HG02763 (cell line): Measurements from ENCODE around the gene SERPINA5.

ENCODE experiments used
- ATAC-seq: cut with Tn5 transposase; IDR thresholded peaks from one replicate; pipeline ENCODE4 v1.9.1; 2021; ENCODE audit warnings: mild to moderate bottlenecking, moderate library complexity; ENCODE audit not compliant: unreplicated experiment

The SERPINA5 gene

DNA sequence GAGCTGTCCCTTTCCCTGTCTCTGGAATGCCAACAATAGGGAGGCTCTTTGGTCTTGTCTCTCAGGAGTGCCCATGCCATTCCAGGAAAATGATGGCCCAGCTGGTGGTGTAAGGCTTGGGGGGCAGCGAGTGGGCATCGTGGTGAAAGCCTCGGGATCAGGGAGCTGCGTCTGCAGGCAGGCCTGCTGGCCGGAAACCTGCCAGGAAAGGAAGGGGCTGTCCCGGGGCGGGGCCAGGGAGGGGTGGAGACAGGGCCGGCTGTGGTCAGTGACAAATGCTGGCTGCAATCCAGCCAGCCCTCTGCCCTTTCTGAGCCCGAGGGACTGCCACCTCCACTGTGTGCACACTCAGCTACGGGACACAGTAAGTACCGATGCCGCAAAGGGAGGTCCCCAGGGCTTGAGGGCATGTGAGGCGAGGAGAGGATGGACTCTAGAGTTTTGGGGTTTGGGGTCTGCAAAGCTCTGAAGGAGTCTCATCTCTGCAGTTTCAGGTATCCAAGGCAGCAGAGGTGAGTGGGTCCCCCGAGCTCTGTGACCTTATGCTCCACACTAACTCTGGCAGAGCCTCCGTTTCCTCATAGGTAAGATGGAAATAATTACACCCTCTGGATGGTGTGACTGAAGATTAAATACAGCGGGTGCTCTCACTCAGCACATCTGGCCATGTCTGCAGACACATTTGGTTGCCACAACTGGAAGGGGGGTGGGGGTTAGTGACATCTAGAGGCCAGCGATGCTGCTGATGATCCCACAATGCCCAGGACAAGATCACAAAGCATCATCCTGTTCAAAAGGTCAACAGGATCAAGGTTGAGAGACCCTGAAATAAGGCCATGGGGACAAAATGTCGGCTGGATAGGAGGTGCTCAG lies at the start of gene SERPINA5:
Gene SERPINA5 (plus strand): TSS at position 300 of the 873 bp plus-strand sequence. CDS start 5,937 bp downstream, outside the sequence.
- no peak for ATAC-seq

GRCh38 chr14:94532447-94532846 lies 48.8 kb upstream of the SERPINA5 start:
- ATAC-seq: no peak

- ATAC-seq: no peak
Measured at GRCh38 chr14:94535506-94535905, 45.7 kb upstream of the SERPINA5 start.

- ATAC-seq: no peak
Measured at GRCh38 chr14:94536836-94537235, 44.4 kb upstream of the SERPINA5 start.

DNA sequence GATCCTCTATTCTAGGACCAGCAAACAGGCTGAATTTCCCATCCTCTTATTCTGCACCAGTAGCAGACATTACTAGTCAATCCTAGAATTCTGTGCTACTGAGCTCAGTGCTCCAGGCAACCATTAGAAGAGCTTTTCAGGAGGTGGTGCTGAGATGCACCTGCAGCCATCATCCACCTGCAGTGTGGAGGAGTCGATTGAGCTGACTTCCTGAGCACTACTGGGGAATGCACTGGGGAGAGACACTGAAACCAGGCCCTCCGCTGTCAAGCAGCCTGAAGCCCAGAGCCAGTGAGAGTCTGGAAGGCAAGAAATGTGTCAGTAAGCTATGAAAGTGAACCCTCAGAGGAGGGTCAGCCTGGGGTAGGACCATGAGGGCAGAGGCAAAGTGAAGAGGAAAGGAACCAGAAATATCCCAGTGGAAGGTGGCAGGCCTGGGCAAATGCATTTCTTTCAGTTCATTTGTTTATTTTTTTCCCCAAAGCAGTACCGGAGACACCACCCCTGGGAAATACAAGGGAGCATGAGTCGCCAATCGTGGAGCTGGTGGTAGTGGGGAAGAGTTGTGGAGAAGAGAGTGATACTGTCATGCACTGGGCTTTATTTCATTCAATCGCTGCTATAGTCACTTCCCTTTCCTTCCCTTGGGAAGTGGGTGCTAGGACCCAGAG lies 43.0 kb upstream of the SERPINA5 start:
- ATAC-seq: no peak

DNA sequence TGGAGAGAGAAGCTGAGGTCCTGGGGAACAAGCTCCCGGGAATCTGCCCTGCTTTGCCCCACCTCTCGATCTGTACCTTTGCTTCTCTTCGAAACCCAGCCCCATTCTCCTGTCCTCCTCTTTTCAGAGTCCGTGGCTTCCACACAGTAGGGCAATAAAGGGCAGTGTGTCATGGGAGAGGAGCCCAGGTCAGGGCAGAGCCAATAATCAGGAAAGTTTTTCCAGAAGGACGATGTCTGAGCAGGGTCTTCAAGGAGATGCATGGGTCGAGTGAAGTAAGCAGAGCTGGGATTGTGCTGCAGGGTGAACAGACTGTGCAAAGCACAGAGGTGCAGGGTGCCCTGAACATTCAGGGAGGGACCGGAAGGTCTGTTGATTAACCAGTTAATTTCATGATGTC lies 42.0 kb upstream of the SERPINA5 start:
- ATAC-seq: no peak

- ATAC-seq: no peak
Measured at GRCh38 chr14:94540031-94540794, 41.0 kb upstream of the SERPINA5 start.

DNA sequence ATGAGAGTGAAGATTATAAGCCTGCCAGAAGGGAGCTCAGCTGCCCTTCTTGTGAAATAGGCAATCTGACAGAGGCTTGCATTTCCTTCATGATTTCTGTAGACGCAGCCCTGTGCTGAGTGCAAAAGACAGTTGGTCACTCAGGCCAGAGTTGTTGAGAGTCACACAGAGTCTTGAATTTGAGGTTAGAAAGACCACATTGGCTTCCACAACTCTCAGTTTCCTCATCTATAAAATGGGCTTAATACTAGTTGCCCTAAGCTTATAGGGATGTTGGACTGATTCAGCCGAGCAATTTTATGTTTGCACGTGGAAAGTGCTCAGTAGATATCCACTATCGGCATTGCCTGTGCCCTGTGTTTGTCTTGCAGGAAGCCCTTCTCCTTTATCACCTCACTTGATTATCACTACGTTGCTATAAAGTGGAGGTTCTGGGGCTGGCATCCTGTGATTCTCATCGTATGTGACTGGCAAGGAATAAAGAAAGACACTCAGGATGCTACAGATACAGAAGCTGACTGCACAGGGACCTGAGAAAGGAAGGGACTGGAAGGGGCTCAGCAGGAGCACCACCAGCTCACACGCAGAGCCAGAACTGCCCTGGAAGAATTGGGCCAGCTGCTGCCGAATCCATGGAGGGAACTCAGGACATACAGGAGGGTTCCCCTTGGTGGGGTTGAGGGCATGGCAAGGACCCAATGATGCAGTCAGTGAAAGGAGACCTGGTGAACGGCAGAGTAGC lies 39.8 kb upstream of the SERPINA5 start:
- no peak for ATAC-seq

- ATAC-seq: no peak
Measured at GRCh38 chr14:94542111-94542810, 39.0 kb upstream of the SERPINA5 start.

DNA sequence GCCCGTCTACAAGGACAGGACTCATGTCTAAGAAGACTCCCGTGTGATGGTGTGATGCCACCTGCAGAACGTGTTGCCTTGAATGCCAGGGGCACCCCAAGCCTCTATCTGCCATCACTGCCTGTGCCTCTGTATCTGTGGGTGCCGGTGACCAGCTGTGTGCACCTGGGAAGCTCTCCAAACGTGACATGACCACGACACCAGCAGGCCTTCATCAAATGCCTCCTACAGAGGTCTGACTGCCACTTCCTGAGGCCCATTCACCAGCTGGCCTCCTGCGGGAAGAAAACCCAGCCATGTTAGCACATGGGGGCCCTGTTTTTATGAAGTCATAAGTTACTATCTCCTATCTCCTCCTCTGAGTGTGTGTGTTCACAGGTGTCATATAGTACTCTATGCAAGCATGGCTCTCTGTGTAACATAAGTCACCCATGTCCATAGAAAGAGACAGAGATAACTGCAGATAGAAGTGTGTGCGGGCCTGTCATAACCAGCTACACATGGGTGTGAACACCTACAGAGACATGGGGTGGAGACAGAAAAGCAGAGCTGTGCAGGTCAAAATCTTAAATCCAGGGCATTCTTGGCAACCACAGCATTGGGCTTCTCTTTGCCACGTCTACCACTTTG lies 38.3 kb upstream of the SERPINA5 start:
- ATAC-seq: no peak

- no peak for ATAC-seq
Measured at GRCh38 chr14:94543449-94544124, 37.6 kb upstream of the SERPINA5 start.

DNA sequence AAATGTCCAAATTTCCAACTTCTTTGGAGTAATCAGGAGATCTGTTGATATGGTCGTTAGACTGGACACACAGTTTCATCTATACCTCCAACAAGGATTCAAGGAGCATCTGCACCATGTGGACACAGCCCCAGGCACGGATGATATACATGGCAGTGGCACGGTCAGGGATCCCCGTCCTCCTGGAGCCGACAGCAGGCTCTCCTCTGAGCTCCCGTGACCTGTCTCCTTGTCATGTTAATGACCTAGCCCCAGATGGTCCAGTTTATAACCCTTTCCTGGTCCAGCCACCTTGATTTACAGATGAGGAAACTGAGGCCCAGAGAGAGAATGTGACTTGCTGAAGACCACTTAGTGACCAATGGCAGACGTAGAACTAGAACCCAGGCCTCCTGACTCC lies 36.5 kb upstream of the SERPINA5 start:
- no peak for ATAC-seq

DNA sequence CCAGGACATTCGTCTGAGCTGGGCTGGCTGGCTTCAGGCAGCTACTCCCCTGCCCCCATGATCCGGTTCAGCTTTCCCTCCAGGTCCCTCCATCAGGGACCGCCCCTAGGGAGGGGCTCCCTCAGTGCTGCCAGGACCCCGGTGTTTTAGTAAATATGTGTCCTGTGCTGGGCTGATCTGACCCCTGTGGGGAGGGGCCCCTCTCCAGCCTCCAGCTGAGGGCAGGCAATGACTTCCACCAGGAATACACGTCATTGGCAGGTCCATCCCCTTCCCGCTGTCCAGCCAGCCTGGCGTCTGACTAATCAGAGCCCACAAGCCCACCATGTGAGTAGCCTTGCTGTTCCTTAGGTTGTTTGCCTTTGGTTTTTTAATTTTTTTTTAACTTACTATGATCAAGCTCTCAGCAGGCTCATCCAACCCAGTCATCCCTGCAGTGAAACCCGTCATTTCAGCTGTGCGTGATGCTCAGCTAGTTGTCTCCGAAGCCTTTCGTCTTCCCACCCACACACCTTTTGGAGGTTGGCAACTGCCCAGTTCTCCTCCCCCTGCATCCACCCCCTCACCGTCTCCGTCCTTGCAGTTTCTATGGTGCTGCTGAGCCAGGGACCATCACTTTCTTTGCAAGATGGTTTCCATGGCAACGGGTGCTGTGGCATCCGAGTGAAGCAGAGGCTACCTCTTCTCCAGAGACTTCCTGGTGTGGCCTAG lies 35.9 kb upstream of the SERPINA5 start:
- no peak for ATAC-seq

- no peak for ATAC-seq
Measured at GRCh38 chr14:94547151-94547680, 34.0 kb upstream of the SERPINA5 start.

DNA sequence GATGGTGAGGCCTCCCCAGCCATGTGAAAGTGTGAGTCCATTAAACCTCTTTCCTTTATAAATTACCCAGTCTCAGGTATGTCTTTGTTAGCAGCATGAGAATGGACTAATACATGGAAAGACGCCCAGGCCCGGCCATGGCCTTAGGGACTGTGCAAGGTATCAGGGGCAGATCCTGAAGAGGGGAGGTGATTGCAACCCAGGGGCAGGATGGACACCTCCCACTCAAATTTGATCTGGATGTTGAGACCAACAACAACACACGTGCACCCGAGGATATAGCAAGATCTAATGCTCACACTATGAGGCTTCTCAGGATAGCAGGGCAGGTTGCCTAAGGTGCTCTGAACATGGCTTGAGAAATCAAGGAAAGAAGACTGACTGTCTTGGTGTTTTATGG lies 33.5 kb upstream of the SERPINA5 start:
- no peak for ATAC-seq

DNA sequence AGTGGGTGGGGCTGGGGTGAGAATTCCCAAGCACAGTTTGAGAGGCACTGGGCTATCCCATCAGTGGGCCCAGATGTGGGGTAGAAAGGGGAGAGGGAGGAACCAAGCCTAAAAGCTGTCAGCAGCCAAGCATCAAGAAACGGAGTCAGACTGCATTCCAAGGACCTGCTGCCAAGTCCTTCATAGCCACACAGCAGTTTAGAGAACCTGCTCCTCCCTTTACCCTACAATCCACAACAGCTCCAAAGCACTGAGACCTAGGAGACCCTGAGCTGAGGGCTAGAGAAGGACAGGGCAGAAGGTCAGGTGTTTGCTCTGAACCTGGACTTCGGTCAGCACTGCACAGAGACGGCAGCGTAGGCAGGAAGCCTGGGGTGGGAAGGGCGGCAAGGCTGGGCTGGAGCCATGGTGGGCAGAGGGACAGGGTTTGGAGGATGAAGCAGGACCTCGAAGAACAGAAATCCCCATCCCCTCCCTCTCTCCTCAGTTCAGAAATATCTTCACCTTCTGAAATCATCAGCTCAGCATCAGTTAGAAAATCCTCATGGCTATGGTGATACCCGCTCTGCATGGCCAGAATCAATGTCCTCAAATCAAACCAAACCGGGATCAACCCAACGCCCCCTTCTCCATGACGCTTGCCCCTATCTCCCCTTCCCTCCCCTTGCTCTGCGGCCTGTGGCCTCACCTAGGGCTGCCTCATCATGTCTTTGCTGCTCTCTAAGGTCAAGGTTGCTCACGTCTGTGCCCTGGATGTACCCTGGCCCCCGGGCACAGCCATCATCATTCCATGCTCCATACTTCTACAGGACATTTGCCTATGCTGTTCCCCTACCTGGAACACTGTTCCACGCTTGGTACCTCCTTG lies 32.9 kb upstream of the SERPINA5 start:
- ATAC-seq: no peak
